IMR-90 (cell line): ENCODE data around the gene TMEM253. TPM values are rescaled to one million over a fixed set of nuclear protein-coding genes. Genes with fewer than 3 reads are reported as not detected.

Experiments used
- ATAC-seq: fragments of 200-7000 bp; cut with Tn5 transposase; 2 replicates; pipeline ENCODE4 v1.9.1; 2020; ENCODE audit warnings: low read depth, mild to moderate bottlenecking, moderate library complexity
- BruUV-seq: library from RNA; stranded (reverse); fragments of 400-500 nt; replicated peaks from 2 replicates; lab custom pipeline; 2021; lab: Mats Ljungman, UMichigan
- CTCF ChIA-PET: fragments of 300-600 bp; formaldehyde crosslinking; extraction: SDS; loops from one replicate; lab custom pipeline; 2021; ENCODE audit warnings: antibody characterized with exemption; lab: Yijun Ruan, JAX
- POLR2A ChIA-PET: fragments of 300-600 bp; sonication (Branson Sonifier 250); formaldehyde crosslinking; loops from one replicate; lab custom pipeline; 2022; ENCODE audit warnings: antibody characterized with exemption; ENCODE audit not compliant: unreplicated experiment; lab: Charles Lee
- DNase-seq: peaks from one replicate; pipeline ENCODE4 v3.0.0; 2013
- H2AFZ ChIP-seq: replicated peaks from 2 replicates; pipeline ENCODE3; 2013; ENCODE audit warnings: low read length, mild to moderate bottlenecking; ENCODE audit not compliant: poor library complexity
- H2AK5ac ChIP-seq: 2 replicates; pipeline ENCODE4 v1.6.1; 2013; ENCODE audit warnings: low read depth, low read length, inconsistent platforms
- H2AK9ac ChIP-seq: replicated peaks from 2 replicates; pipeline ENCODE3; 2013; ENCODE audit warnings: mild to moderate bottlenecking, low read depth, low read length, moderate library complexity; ENCODE audit not compliant: poor library complexity
- H2BK120ac ChIP-seq: 2 replicates; pipeline ENCODE4 v1.6.1; 2013; ENCODE audit warnings: low read depth, low read length, inconsistent platforms
- H2BK15ac ChIP-seq: 3 replicates; pipeline ENCODE4 v1.6.1; 2013; ENCODE audit warnings: low read depth, low read length, inconsistent platforms
- H2BK20ac ChIP-seq: 2 replicates; pipeline ENCODE4 v1.6.1; 2013; ENCODE audit warnings: low read depth, mild to moderate bottlenecking, inconsistent platforms, low read length, moderate library complexity
- H2BK5ac ChIP-seq: 2 replicates; pipeline ENCODE4 v1.6.1; 2013; ENCODE audit warnings: mild to moderate bottlenecking, low read depth, low read length, inconsistent platforms; ENCODE audit not compliant: poor library complexity, severe bottlenecking
- H3K14ac ChIP-seq: replicated peaks from 2 replicates; pipeline ENCODE4 v1.6.1; 2013; ENCODE audit warnings: low read depth, low read length, inconsistent platforms
- H3K18ac ChIP-seq: 2 replicates; pipeline ENCODE4 v1.6.1; 2013; ENCODE audit warnings: low read depth, low read length, control low read depth
- H3K23ac ChIP-seq: 2 replicates; pipeline ENCODE4 v1.6.1; 2013; ENCODE audit warnings: low read depth, low read length, inconsistent platforms
- H3K27ac ChIP-seq: 2 replicates; pipeline ENCODE4 v1.5.1; 2013; ENCODE audit warnings: mild to moderate bottlenecking, control low read depth, low read length; ENCODE audit not compliant: insufficient read depth
- H3K27me3 ChIP-seq: 2 replicates; pipeline ENCODE4 v1.6.1; 2013; ENCODE audit warnings: low read length; ENCODE audit not compliant: control insufficient read depth, insufficient read depth
- H3K36me3 ChIP-seq: 2 replicates; pipeline ENCODE4 v1.6.1; 2013; ENCODE audit warnings: low read length, mixed read lengths; ENCODE audit not compliant: control insufficient read depth, insufficient read depth
- H3K4ac ChIP-seq: 2 replicates; pipeline ENCODE4 v1.6.1; 2013; ENCODE audit warnings: low read depth, low read length, inconsistent platforms
- H3K4me1 ChIP-seq: 2 replicates; pipeline ENCODE4 v1.6.1; 2013; ENCODE audit warnings: low read length, mixed read lengths; ENCODE audit not compliant: control insufficient read depth, insufficient read depth
- H3K4me2 ChIP-seq: 2 replicates; pipeline ENCODE4 v1.6.1; 2013; ENCODE audit warnings: low read depth, mild to moderate bottlenecking, control low read depth, low read length, moderate library complexity
- H3K4me3 ChIP-seq: 2 replicates; pipeline ENCODE4 v1.5.1; 2013; ENCODE audit warnings: low read depth, mild to moderate bottlenecking, control low read depth, low read length, moderate library complexity; ENCODE audit not compliant: insufficient read depth
- H3K56ac ChIP-seq: 2 replicates; pipeline ENCODE4 v1.6.1; 2013; ENCODE audit warnings: low read length, inconsistent platforms; ENCODE audit not compliant: insufficient read depth; ENCODE audit errors: extremely low read depth
- H3K79me1 ChIP-seq, 2 experiments: 2 replicates each; pipeline ENCODE4 v1.6.1; 2013; ENCODE audit warnings: low read length in 2 of 2, inconsistent platforms in 1 of 2, low read depth in 1 of 2
- H3K9ac ChIP-seq: 2 replicates; pipeline ENCODE4 v1.6.1; 2013; ENCODE audit warnings: low read depth, low read length, control low read depth
- H3K9me1 ChIP-seq: 2 replicates; pipeline ENCODE4 v1.6.1; 2013; ENCODE audit warnings: low read length, inconsistent platforms; ENCODE audit not compliant: insufficient read depth
- H3K9me3 ChIP-seq: 2 replicates; pipeline ENCODE4 v1.6.1; 2013; ENCODE audit warnings: low read length; ENCODE audit not compliant: control insufficient read depth, insufficient read depth
- H4K20me1 ChIP-seq: 2 replicates; pipeline ENCODE4 v1.6.1; 2013; ENCODE audit warnings: low read length, inconsistent platforms; ENCODE audit not compliant: insufficient read depth
- H4K5ac ChIP-seq: 2 replicates; pipeline ENCODE4 v1.6.1; 2013; ENCODE audit warnings: mild to moderate bottlenecking, low read depth, low read length, control low read depth
- H4K8ac ChIP-seq, 2 experiments: 2 replicates each; pipeline ENCODE4 v1.6.1; 2013; ENCODE audit warnings: low read depth in 2 of 2, low read length in 2 of 2, control low read depth in 1 of 2, inconsistent platforms in 1 of 2
- H4K91ac ChIP-seq: 2 replicates; pipeline ENCODE4 v1.6.1; 2013; ENCODE audit warnings: low read depth, low read length, inconsistent platforms; ENCODE audit not compliant: insufficient read depth
- BHLHE40 ChIP-seq: fragments of 150-350 bp; IDR thresholded peaks from 2 replicates; pipeline ENCODE4 v1.6.1; 2016; ENCODE audit warnings: mild to moderate bottlenecking, low read depth, low read length
- CEBPB ChIP-seq: IDR thresholded peaks from 2 replicates; pipeline ENCODE4 v1.6.1; 2012; ENCODE audit warnings: low read depth, low read length, improper control_type of control experiment
- CHD1 ChIP-seq: IDR thresholded peaks from 2 replicates; pipeline ENCODE4 v1.6.1; 2012; ENCODE audit warnings: low read depth, low read length, improper control_type of control experiment
- FOS ChIP-seq: fragments of 150-350 bp; IDR thresholded peaks from 2 replicates; pipeline ENCODE4 v1.6.1; 2016; ENCODE audit warnings: low read depth, low read length
- MXI1 ChIP-seq: IDR thresholded peaks from 2 replicates; pipeline ENCODE4 v1.6.1; 2012; ENCODE audit warnings: low read depth, mild to moderate bottlenecking, low read length, moderate library complexity, borderline replicate concordance
- NFE2L2 ChIP-seq: fragments of 150-350 bp; IDR thresholded peaks from 2 replicates; pipeline ENCODE4 v1.6.1; 2016; ENCODE audit warnings: low read depth, mild to moderate bottlenecking, low read length
- POLR2A ChIP-seq: IDR thresholded peaks from 2 replicates; pipeline ENCODE4 v1.6.1; 2012; ENCODE audit warnings: mild to moderate bottlenecking, low read depth, low read length
- RAD21 ChIP-seq: IDR thresholded peaks from 2 replicates; pipeline ENCODE4 v1.6.1; 2012; ENCODE audit warnings: low read length, improper control_type of control experiment
- RCOR1 ChIP-seq: IDR thresholded peaks from 2 replicates; pipeline ENCODE4 v1.6.1; 2012; ENCODE audit warnings: mild to moderate bottlenecking, low read length, improper control_type of control experiment; ENCODE audit not compliant: insufficient replicate concordance
- RFX5 ChIP-seq: IDR thresholded peaks from 2 replicates; pipeline ENCODE4 v1.8.0; 2012; ENCODE audit warnings: low read depth, mild to moderate bottlenecking, low read length, moderate library complexity
- WGBS, 2 experiments: methylation state at CpG; one replicate each; pipeline versions ENCODE4 v1.1.5 to v1.1.7; 2013; ENCODE audit warnings: missing lambda C conversion rate in 2 of 2; ENCODE audit not compliant: insufficient read length in 1 of 2; ENCODE audit errors: extremely low coverage in 2 of 2; 5-methylcytosine and 5-hydroxymethylcytosine counted together
- dilution Hi-C: fragments of 300-500 bp; cut with HindIII; formaldehyde crosslinking; loops from one replicate; pipeline ENCODE4 v1.14.3; 2018; ENCODE audit warnings: low sequenced_read_pairs; ENCODE audit not compliant: unreplicated experiment
- in situ Hi-C: fragments of 300-500 bp; cut with MboI; formaldehyde crosslinking; loops from 3 replicates; pipeline ENCODE4 v1.14.3; 2019; ENCODE audit warnings: low sequenced_read_pairs, inconsistent platforms, mixed read lengths
- intact Hi-C: fragments of 100-400 bp; cut with micrococcal nuclease; formaldehyde crosslinking; loops from 2 replicates; pipeline ENCODE4 v1.10.0; 2022
- polyA plus RNA-seq, 3 experiments: library from polyadenylated mRNA; depleted of rRNA; stranded (reverse); fragments of >200 nt; gene quantifications; 2 replicates each; pipeline ENCODE4 v1.2.3, GENCODE V29; 2012; ENCODE audit warnings: low replicate concordance in 1 of 3
- total RNA-seq: library from RNA; depleted of rRNA; stranded (reverse); fragments of >200 nt; gene quantifications from 2 replicates; pipeline ENCODE4 v1.2.3, GENCODE V29; 2012
- TF ChIP-seq, protein P1 (sequence below): fragments of 150-350 bp; IDR thresholded peaks from 2 replicates; pipeline ENCODE4 v1.6.1; 2016; ENCODE audit warnings: low read depth, mild to moderate bottlenecking, low read length, moderate library complexity, borderline replicate concordance
- TF ChIP-seq, protein P2 (sequence below): conservative IDR thresholded peaks from 2 replicates; pipeline ENCODE4 v1.5.1; 2012; ENCODE audit warnings: mild to moderate bottlenecking, low read depth, low read length, improper control_type of control experiment
- TF ChIP-seq, protein P3 (sequence below): fragments of 150-350 bp; IDR thresholded peaks from 2 replicates; pipeline ENCODE4 v1.6.1; 2017; ENCODE audit warnings: mild to moderate bottlenecking, antibody characterized with exemption, low read length, low read depth

Gene TMEM253
- total and polyA plus RNA-seq, 2 of the 4 experiments (the other 2 are of a cell fraction) = 0.07 TPM; not detected in 1

DNA sequence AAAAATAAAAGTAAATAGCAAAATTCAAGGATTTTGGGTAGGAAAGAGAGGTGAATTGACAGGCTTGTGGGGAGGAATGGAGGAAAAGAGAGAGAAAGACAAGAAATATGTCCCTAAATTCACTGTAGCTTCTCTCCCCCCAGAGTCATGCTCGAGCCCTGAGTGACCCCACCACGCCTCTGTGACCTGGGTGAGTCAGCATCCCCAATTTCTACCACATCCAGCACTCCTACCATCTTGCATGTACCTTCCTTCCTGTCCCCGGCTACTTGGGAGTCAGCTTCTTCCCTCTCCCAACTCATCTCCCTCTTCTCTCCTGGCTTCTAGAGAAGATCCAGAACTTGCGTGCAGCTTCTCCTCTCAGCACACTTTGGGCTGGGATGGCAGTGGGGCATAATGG, 12.2 kb upstream of the TMEM253 start:
- no peak overlapping the region for H2BK20ac ChIP-seq
- ChIA-PET CTCF (interaction anchor here (0.6 to 2.5 kb wide), 5 partner anchors 15 to 74 kb away, joined by 3 to 10 read pairs (median 4); partner anchors contain the start of gene ARHGEF40), POLR2A (no interaction called here)
- no peak overlapping the region for H3K4ac ChIP-seq
- no peak overlapping the region for H4K8ac ChIP-seq
- dilution Hi-C loops (no loop called here), intact Hi-C loops (no loop called here), in situ Hi-C loops (loop anchor here (25.0 kb wide), 2 partner anchors 626 to 751 kb away; partner anchors contain the start of genes APEX1, CCNB1IP1, OSGEP and PARP2)
- H3K4me3 ChIP-seq = no peak overlapping the region
- H3K4me2 ChIP-seq = no peak overlapping the region
- H3K18ac ChIP-seq = no peak overlapping the region
- no peak overlapping the region for H2AFZ ChIP-seq
- H2BK15ac ChIP-seq = no peak overlapping the region
- no peaks in the 10 kb centered on the region for H3K27me3 ChIP-seq
- no peak overlapping the region for H2BK120ac ChIP-seq
- no peak overlapping the region for H3K14ac ChIP-seq
- TF ChIP-seq CEBPB (no peak), RAD21 (no peak), NFE2L2 (no peak), POLR2A (no peak), FOS (no peak), CHD1 (no peak), RCOR1 (no peak), RFX5 (no peak), MXI1 (no peak), BHLHE40 (no peak)
- TF ChIP-seq, protein P1, sequence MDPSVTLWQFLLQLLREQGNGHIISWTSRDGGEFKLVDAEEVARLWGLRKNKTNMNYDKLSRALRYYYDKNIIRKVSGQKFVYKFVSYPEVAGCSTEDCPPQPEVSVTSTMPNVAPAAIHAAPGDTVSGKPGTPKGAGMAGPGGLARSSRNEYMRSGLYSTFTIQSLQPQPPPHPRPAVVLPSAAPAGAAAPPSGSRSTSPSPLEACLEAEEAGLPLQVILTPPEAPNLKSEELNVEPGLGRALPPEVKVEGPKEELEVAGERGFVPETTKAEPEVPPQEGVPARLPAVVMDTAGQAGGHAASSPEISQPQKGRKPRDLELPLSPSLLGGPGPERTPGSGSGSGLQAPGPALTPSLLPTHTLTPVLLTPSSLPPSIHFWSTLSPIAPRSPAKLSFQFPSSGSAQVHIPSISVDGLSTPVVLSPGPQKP = no peak
- TF ChIP-seq, protein P2, sequence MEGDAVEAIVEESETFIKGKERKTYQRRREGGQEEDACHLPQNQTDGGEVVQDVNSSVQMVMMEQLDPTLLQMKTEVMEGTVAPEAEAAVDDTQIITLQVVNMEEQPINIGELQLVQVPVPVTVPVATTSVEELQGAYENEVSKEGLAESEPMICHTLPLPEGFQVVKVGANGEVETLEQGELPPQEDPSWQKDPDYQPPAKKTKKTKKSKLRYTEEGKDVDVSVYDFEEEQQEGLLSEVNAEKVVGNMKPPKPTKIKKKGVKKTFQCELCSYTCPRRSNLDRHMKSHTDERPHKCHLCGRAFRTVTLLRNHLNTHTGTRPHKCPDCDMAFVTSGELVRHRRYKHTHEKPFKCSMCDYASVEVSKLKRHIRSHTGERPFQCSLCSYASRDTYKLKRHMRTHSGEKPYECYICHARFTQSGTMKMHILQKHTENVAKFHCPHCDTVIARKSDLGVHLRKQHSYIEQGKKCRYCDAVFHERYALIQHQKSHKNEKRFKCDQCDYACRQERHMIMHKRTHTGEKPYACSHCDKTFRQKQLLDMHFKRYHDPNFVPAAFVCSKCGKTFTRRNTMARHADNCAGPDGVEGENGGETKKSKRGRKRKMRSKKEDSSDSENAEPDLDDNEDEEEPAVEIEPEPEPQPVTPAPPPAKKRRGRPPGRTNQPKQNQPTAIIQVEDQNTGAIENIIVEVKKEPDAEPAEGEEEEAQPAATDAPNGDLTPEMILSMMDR = no peak
- TF ChIP-seq, protein P3, sequence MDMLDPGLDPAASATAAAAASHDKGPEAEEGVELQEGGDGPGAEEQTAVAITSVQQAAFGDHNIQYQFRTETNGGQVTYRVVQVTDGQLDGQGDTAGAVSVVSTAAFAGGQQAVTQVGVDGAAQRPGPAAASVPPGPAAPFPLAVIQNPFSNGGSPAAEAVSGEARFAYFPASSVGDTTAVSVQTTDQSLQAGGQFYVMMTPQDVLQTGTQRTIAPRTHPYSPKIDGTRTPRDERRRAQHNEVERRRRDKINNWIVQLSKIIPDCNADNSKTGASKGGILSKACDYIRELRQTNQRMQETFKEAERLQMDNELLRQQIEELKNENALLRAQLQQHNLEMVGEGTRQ = no peak
- ATAC-seq (no peak), DNase-seq (no peak)
- H2AK9ac ChIP-seq = no peak overlapping the region
- H3K4me1 ChIP-seq = peaks cover 25% of the 10 kb centered on the region
- WGBS, 2 experiments = 80% methylated on average over 1 of the region's 4 CpGs; no CpG with 5 or more reads in 1 of the 2 experiments
- no peak overlapping the region for H3K27ac ChIP-seq
- no peaks in the 10 kb centered on the region for H3K9me3 ChIP-seq
- H3K23ac ChIP-seq = no peak overlapping the region; the same call in 1 of the 2 replicates
- H3K9ac ChIP-seq = no peak overlapping the region
- H4K20me1 ChIP-seq = peaks cover 6% of the 10 kb centered on the region
- H2AK5ac ChIP-seq = no peak overlapping the region
- peaks cover 3 to 18% of the 10 kb centered on the region in 2 experiments; a peak in 2 of 4 replicates for H3K79me1 ChIP-seq
- H3K56ac ChIP-seq = no peak overlapping the region
- H4K5ac ChIP-seq = no peak overlapping the region
- no peak overlapping the region for H4K91ac ChIP-seq
- H3K9me1 ChIP-seq = peaks cover 7% of the 10 kb centered on the region
- no peak overlapping the region for H2BK5ac ChIP-seq
- H3K36me3 ChIP-seq = peaks cover 48% of the 10 kb centered on the region
- no TSS peak for BruUV-seq
